H54 (cell line): ENCODE measurements around the gene ZNF615.
"Not testable (repeated sequence)": the region's sequence is repeated elsewhere in the genome, so short reads cannot be mapped to it uniquely, and the experiment has no call there.

Experiments used
- DNase-seq: peaks from one replicate; pipeline ENCODE4 v3.0.0; 2011; ENCODE audit warnings: low spot score, mixed read lengths; ENCODE audit not compliant: insufficient read length
- FAIRE-seq: peaks from 3 replicates; lab custom pipeline; 2011; peaks lifted over from hg19 to GRCh38; lab: Jason Lieb, UNC
- POLR2A ChIP-seq: IDR thresholded peaks from 2 replicates; pipeline ENCODE4 v1.6.1; 2011; ENCODE audit warnings: low read depth, mild to moderate bottlenecking, low read length

ZNF615 gene

GRCh38 chr19:52010674-52011073, 2.7 kb upstream of the ZNF615 start:
- TF ChIP-seq POLR2A = no peak
- DNase-seq (no peak), FAIRE-seq (no peak)

GRCh38 chr19:52007451-52007805, 583 bp downstream of the ZNF615 start:
- peak; percentile 14 for DNase-seq
- TF ChIP-seq POLR2A = no peak
- no peak for FAIRE-seq

GRCh38 chr19:51994048-51994644, 13.9 kb downstream of the ZNF615 start:
- DNase-seq = no peak
- peak; percentile 45 for FAIRE-seq
- TF ChIP-seq POLR2A = no peak

DNA sequence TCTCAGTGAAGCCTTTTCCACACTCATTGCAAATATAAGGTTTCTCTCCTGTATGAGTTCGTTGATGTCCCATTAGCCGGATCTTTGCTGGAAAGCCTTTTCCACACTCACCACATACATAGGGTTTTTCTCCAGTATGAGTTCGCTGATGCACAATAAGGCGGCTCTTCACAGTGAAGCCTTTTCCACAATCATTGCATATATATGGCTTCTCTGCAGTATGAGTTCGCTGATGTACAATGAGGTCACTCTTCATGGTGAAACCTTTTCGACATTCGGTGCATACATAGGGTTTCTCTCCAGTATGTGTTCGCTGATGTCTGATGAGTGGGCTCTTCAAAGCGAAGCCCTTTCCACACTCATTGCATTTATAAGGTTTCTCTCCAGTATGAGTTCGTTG, 14.6 kb downstream of the ZNF615 start:
- TF ChIP-seq POLR2A = no peak

GRCh38 chr19:51986309-51987291, 21.4 kb downstream of the ZNF615 start, which contains the start of gene ZNF350:
Gene ZNF350, minus strand, starts transcription at chr19:51986840. Its CDS starts 12,480 bp downstream, at chr19:51974360.
- peak; percentile 75 for DNase-seq
- peak; percentile 98 for FAIRE-seq

More for the DNA sequence above, 14.6 kb downstream of the ZNF615 start:
- FAIRE-seq (no peak), DNase-seq (no peak)

GRCh38 chr19:51983361-51983760, 24.6 kb downstream of the ZNF615 start:
- DNase-seq = no peak
- no peak for FAIRE-seq
- no peak for TF ChIP-seq POLR2A

More at GRCh38 chr19:51986309-51987291, 21.4 kb downstream of the ZNF615 start, which contains the start of gene ZNF350:
- TF ChIP-seq POLR2A = no peak

- DNase-seq, FAIRE-seq: not testable (repeated sequence)
Observed at GRCh38 chr19:51980926-51981325, 27.1 kb downstream of the ZNF615 start.

- DNase-seq (no peak), FAIRE-seq (no peak)
- no peak for TF ChIP-seq POLR2A
Observed at GRCh38 chr19:51980116-51980736, 27.8 kb downstream of the ZNF615 start.

- DNase-seq (no peak), FAIRE-seq (no peak)
- TF ChIP-seq POLR2A = no peak
Observed at GRCh38 chr19:51978882-51979281, 29.1 kb downstream of the ZNF615 start.

DNA sequence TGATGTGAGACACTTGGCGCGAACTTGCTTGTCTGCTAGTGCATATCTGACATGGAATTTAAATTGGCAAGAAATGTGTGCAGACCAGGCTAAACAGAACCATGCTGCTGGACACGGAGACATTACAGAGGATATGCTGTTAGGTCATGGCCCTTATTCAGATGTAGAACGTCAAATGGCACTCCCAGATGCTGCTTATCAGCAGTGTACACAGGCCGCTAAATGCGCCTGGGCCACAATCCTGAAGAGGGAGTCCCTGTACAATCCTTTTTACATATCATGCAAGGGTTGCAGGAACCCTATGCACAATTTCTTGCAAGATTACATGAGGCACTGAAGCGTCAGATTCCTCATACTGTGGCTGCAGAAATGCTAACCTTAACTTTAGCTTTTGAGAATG, 30.7 kb downstream of the ZNF615 start:
- no peak for DNase-seq
- no peak for FAIRE-seq

DNA sequence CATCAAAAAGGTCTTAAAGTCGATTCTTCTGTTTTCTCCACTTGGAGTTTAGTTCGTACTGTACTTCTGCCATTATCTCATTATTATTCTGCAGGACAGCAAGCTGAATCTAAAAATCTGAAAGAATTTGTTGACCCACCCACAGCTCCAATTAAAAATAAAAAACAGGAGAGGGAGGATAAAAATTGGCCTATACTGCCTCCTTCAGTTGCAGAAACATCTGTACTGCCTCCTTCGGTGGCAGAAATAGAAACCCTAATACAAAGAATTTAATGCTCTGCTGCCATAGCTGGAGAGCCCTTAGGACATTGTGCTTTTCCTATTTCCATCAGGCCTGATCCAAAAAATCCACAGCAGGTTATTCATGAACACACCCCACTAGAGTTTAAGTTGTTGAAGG, 31.2 kb downstream of the ZNF615 start:
- TF ChIP-seq POLR2A = no peak

More for the DNA sequence above, 30.7 kb downstream of the ZNF615 start:
- TF ChIP-seq POLR2A = no peak

GRCh38 chr19:51975787-51976186, 32.2 kb downstream of the ZNF615 start:
- DNase-seq, FAIRE-seq: not testable (repeated sequence)

More for the DNA sequence above, 31.2 kb downstream of the ZNF615 start:
- DNase-seq = no peak
- FAIRE-seq = no peak

DNA sequence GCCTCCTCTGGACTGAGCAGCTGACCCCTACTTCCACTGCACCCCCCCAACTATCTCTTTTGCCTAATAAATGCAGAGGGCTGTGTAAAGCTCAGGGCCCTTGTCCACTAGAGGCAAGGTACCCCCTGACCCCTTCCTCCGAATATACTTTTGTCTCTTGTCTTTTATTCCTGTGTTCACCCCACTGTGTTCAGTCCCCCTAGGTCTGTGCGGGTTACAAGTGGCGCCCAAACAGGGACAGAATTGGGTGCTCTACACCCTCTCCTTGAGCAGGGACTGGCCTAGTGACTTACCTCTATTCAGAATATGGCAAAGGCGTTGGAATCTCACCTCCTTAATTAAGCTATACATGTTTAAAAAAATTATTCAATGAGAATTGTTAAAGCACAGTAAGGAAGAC, 36.4 kb downstream of the ZNF615 start:
- no peak for DNase-seq
- no peak for TF ChIP-seq POLR2A
- FAIRE-seq = no peak

DNA sequence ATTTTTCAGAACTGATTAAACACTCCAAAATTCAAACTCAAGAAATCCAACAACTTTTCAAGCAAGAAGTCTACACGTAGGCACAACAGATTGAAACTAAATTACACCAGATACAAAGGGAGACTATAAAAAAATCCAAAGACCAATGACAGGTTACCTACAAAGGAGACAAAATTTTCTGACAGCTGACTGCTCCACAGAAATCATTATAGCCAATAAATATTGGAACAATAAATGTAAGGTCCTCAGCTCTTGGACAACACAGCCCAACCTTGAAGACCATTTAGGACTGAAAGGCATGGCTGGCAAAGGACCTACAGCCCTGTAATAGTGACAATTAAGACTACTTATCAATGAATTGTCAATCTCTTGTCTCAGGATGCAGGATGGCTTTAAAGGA, 37.3 kb downstream of the ZNF615 start:
- no peak for TF ChIP-seq POLR2A
- DNase-seq (no peak), FAIRE-seq (no peak)
